RWPE2 (cell line): ENCODE results near the gene NTN1.

Experiments used
- ATAC-seq: fragments of 200-7000 bp; cut with Tn5 transposase; 3 replicates; pipeline ENCODE4 v1.9.1; 2021; ENCODE audit warnings: low read depth
- DNase-seq: peaks from one replicate; pipeline ENCODE4 v3.0.0-alpha.2; 2020; ENCODE audit warnings: low spot score
- H3K27ac ChIP-seq: fragments of 450-650 bp; 2 replicates; pipeline ENCODE4 v1.5.1; 2017; ENCODE audit warnings: mild to moderate bottlenecking; ENCODE audit not compliant: poor library complexity, severe bottlenecking
- H3K27me3 ChIP-seq: fragments of 250-450 bp; sonication (Bioruptor Pico); 2 replicates; pipeline ENCODE4 v1.5.1; 2021; ENCODE audit warnings: mild to moderate bottlenecking, moderate library complexity; ENCODE audit not compliant: insufficient read depth, poor library complexity, severe bottlenecking
- H3K36me3 ChIP-seq: fragments of 250-450 bp; sonication (Bioruptor Pico); 2 replicates; pipeline ENCODE4 v1.5.1; 2020; ENCODE audit warnings: low read depth, mild to moderate bottlenecking, moderate library complexity
- H3K4me1 ChIP-seq: fragments of 250-450 bp; sonication (Bioruptor Pico); 2 replicates; pipeline ENCODE4 v1.5.1; 2021; ENCODE audit warnings: mild to moderate bottlenecking, moderate library complexity; ENCODE audit not compliant: insufficient read depth, poor library complexity, severe bottlenecking
- H3K4me3 ChIP-seq: fragments of 250-450 bp; sonication (Bioruptor Pico); 2 replicates; pipeline ENCODE4 v1.5.1; 2021; ENCODE audit warnings: mild to moderate bottlenecking, moderate library complexity; ENCODE audit not compliant: severe bottlenecking
- H3K9me3 ChIP-seq: fragments of 250-450 bp; sonication (Bioruptor Pico); 2 replicates; pipeline ENCODE4 v1.5.1; 2021; ENCODE audit warnings: mild to moderate bottlenecking, moderate library complexity; ENCODE audit not compliant: severe bottlenecking
- CTCF ChIP-seq: fragments of 450-650 bp; IDR thresholded peaks from one replicate; pipeline ENCODE4 v1.5.1; 2017; ENCODE audit warnings: mild to moderate bottlenecking, moderate library complexity; ENCODE audit not compliant: poor library complexity, severe bottlenecking

The NTN1 gene

DNA sequence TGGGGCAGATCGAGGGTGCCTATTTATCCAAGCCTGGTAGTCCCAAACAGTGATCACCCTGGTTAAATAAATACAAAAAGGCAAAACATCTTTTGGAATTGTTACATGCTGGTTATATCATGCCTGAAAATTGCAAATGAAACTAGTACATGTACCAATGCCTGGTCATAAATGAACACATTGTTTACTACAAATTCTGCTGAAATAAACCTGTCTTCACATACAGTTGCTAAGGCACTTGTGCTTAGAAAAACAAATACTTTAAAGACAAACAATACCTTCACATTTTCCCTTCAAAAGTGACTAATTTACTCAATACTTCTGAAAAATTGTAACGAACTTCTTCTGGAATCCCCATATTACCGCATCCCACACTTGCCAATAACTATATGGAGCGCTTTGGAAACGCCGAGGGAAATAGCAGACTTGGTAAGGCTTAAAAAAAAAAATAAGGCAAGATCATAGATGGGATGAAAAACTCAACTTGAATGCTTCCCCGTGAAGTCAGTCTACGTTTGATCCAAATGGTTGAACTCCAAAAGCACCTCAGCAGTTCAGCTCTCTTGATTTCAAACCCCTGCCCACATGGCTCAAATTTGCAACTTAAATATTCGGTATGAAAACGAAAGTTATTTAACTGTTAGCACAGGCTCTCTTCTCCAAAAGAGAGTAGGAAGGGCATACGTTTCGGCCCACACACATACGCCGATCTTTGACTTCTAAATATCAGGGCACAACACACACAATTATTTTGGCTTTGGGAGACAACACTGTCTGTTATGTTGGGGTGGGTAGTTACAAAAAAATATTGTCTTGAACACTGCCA lies 264.5 kb downstream of the NTN1 start:
- H3K27me3 ChIP-seq, result no peaks in the 10 kb centered on the region
- H3K9me3 ChIP-seq, result no peaks in the 10 kb centered on the region
- no peaks in the 10 kb centered on the region for H3K36me3 ChIP-seq
- no peak overlapping the region for H3K27ac ChIP-seq
- TF ChIP-seq CTCF, result no peak
- DNase-seq (no peak), ATAC-seq (no peak)
- no peak overlapping the region for H3K4me3 ChIP-seq
- H3K4me1 ChIP-seq, result peaks cover 7% of the 10 kb centered on the region

- H3K4me3 ChIP-seq, result no peak overlapping the region
- H3K4me1 ChIP-seq, result peaks cover 7% of the 10 kb centered on the region
- H3K36me3 ChIP-seq, result no peaks in the 10 kb centered on the region
- no peaks in the 10 kb centered on the region for H3K27me3 ChIP-seq
- no peak overlapping the region for H3K27ac ChIP-seq
- no peak for TF ChIP-seq CTCF
- ATAC-seq (no peak), DNase-seq (no peak)
- no peaks in the 10 kb centered on the region for H3K9me3 ChIP-seq
Measured at GRCh38 chr17:9286434-9286833, 265.1 kb downstream of the NTN1 start.

DNA sequence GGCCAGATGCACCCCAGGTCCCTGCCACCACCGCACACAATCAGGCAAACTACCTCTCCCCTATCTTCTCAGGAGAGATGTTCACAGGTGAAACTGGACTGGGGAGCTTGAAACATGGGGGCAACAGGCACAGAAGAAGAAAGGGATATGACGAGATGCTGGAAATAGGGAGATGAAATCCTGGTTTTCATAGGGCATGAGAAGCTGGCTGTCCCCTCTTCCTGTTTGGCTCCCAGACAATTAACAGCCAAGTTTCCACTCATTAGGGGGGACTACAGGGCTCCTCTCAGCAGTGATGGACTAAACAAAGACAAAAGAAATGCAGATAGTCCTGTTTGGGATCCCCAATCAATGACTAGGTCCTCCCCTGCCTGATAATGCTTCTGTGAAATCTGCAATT lies 266.0 kb downstream of the NTN1 start:
- H3K36me3 ChIP-seq, result no peaks in the 10 kb centered on the region
- ATAC-seq, result no peak
- no peak for TF ChIP-seq CTCF

GRCh38 chr17:9290226-9290613 lies 268.9 kb downstream of the NTN1 start:
- Histone ChIP-seq H3K36me3 (no peaks in the 10 kb centered on the region), H3K27ac (no peak overlapping the region), H3K27me3 (no peaks in the 10 kb centered on the region), H3K4me1 (peaks cover 7% of the 10 kb centered on the region), H3K9me3 (no peaks in the 10 kb centered on the region), H3K4me3 (no peak overlapping the region)
- TF ChIP-seq CTCF, result no peak
- ATAC-seq (no peak), DNase-seq (no peak)

More for the DNA sequence above, 266.0 kb downstream of the NTN1 start:
- no peak for DNase-seq
- H3K27ac ChIP-seq, result no peak overlapping the region
- no peak overlapping the region for H3K4me3 ChIP-seq
- H3K27me3 ChIP-seq, result no peaks in the 10 kb centered on the region
- H3K9me3 ChIP-seq, result no peaks in the 10 kb centered on the region
- peaks cover 7% of the 10 kb centered on the region for H3K4me1 ChIP-seq

- DNase-seq, result no peak
- H3K27ac ChIP-seq, result no peak overlapping the region
- peaks cover 7% of the 10 kb centered on the region for H3K4me1 ChIP-seq
- H3K9me3 ChIP-seq, result no peaks in the 10 kb centered on the region
- TF ChIP-seq CTCF, result peak; percentile 61
- no peaks in the 10 kb centered on the region for H3K27me3 ChIP-seq
- no peaks in the 10 kb centered on the region for H3K36me3 ChIP-seq
- no peak overlapping the region for H3K4me3 ChIP-seq
- ATAC-seq, result peak; percentile 63; the same call in 2 of the 3 replicates
Measured at GRCh38 chr17:9291912-9292560, 270.7 kb downstream of the NTN1 start.
